GM12878 (cell line): ENCODE data around the gene HSFX3. TPM values are rescaled to one million over a fixed set of nuclear protein-coding genes. Genes with fewer than 3 reads are reported as not detected.

ENCODE experiments used
- ATAC-seq: fragments of 200-7000 bp; cut with Tn5 transposase; 3 replicates; pipeline ENCODE4 v1.9.1; 2020; ENCODE audit warnings: mild to moderate bottlenecking, moderate library complexity
- BruUV-seq: library from RNA; stranded (reverse); fragments of 400-500 nt; replicated peaks from 2 replicates; lab custom pipeline; 2021; lab: Mats Ljungman, UMichigan
- CTCF ChIA-PET: fragments of 300-600 bp; sonication (Branson Sonifier 250); formaldehyde crosslinking; extraction: SDS; loops from one replicate; lab custom pipeline; 2021; ENCODE audit warnings: inconsistent platforms; lab: Yijun Ruan, JAX
- POLR2A ChIA-PET: fragments of 350-600 bp; formaldehyde crosslinking; extraction: SDS; loops from one replicate; lab custom pipeline; 2021; ENCODE audit warnings: inconsistent platforms; lab: Charles Lee
- RAD21 ChIA-PET: fragments of 300-600 bp; sonication (Branson Sonifier 250); formaldehyde crosslinking; loops from one replicate; lab custom pipeline; 2023; ENCODE audit warnings: antibody characterized with exemption; ENCODE audit not compliant: unreplicated experiment; lab: Charles Lee
- SMC1A ChIA-PET: fragments of 300-600 bp; sonication (Branson Sonifier 250); formaldehyde crosslinking; loops from one replicate; lab custom pipeline; 2023; ENCODE audit not compliant: unreplicated experiment, uncharacterized antibody; lab: Charles Lee
- DNase-seq: peaks from one replicate; pipeline ENCODE4 v3.0.0-alpha.2; 2011; ENCODE audit warnings: low read depth, low spot score
- FAIRE-seq: peaks from 3 replicates; lab custom pipeline; 2011; peaks lifted over from hg19 to GRCh38; lab: Jason Lieb, UNC
- H2AFZ ChIP-seq: 2 replicates; pipeline ENCODE4 v1.6.0; 2011; ENCODE audit warnings: low read depth, low read length, control low read depth; ENCODE audit not compliant: control insufficient read depth
- H3K27ac ChIP-seq: 2 replicates; pipeline ENCODE4 v1.5.1; 2011; ENCODE audit warnings: control low read depth; ENCODE audit not compliant: control insufficient read depth, insufficient read depth
- H3K27me3 ChIP-seq, 2 experiments: replicated peaks in 1 of 2; 2 replicates each; pipeline versions ENCODE4 v1.6.0 to v1.6.1; 2011; ENCODE audit warnings: low read length in 1 of 2; ENCODE audit not compliant: control insufficient read depth in 2 of 2, insufficient read depth in 2 of 2
- H3K36me3 ChIP-seq, 2 experiments: 2 replicates each; pipeline ENCODE4 v1.5.1; 2011; ENCODE audit warnings: low read length in 1 of 2; ENCODE audit not compliant: control insufficient read depth in 2 of 2, insufficient read depth in 2 of 2
- H3K4me1 ChIP-seq: 2 replicates; pipeline ENCODE4 v1.6.1; 2011; ENCODE audit warnings: mild to moderate bottlenecking, low read length, moderate library complexity, mixed read lengths; ENCODE audit not compliant: control insufficient read depth, insufficient read depth
- H3K4me2 ChIP-seq: 2 replicates; pipeline ENCODE4 v1.6.0; 2011; ENCODE audit warnings: control low read depth; ENCODE audit not compliant: control insufficient read depth, insufficient read depth
- H3K4me3 ChIP-seq: fragments of 200-600 bp; sonication (generic); 2 replicates; pipeline ENCODE4 v1.5.1; 2016
- H3K79me2 ChIP-seq: 2 replicates; pipeline ENCODE4 v1.6.0; 2011; ENCODE audit warnings: low read length; ENCODE audit not compliant: control insufficient read depth, insufficient read depth
- H3K9ac ChIP-seq: 2 replicates; pipeline ENCODE4 v1.8.0; 2011; ENCODE audit warnings: low read length, control low read depth, mixed read lengths; ENCODE audit not compliant: control insufficient read depth, insufficient read depth
- H3K9me3 ChIP-seq: replicated peaks from 3 replicates; pipeline ENCODE4 v1.5.1; 2011; ENCODE audit warnings: mild to moderate bottlenecking, low read length; ENCODE audit not compliant: control insufficient read depth, insufficient read depth
- H4K20me1 ChIP-seq: 2 replicates; pipeline ENCODE4 v1.6.0; 2011; ENCODE audit not compliant: control insufficient read depth, insufficient read depth
- ASH2L ChIP-seq: fragments of 300-600, 200-600 bp; sonication (generic); IDR thresholded peaks from 2 replicates; pipeline ENCODE4 v1.6.1; 2017; ENCODE audit warnings: low read depth, mild to moderate bottlenecking, borderline replicate concordance
- BACH1 ChIP-seq: fragments of 450-650 bp; IDR thresholded peaks from 2 replicates; pipeline ENCODE4 v1.6.1; 2017; ENCODE audit warnings: mild to moderate bottlenecking, borderline replicate concordance
- CREB1 ChIP-seq: IDR thresholded peaks from 2 replicates; pipeline ENCODE4 v1.6.1; 2012; ENCODE audit warnings: low read depth, mild to moderate bottlenecking, inconsistent platforms
- ETV6 ChIP-seq, 2 experiments: fragments of 450-650 bp in 1 of 2; IDR thresholded peaks in 1 of 2; conservative IDR thresholded peaks in 1 of 2; 2 replicates each; pipeline ENCODE4 v1.6.1; 2014; ENCODE audit warnings: antibody characterized with exemption in 1 of 2, borderline replicate concordance in 1 of 2, low read depth in 1 of 2, mild to moderate bottlenecking in 1 of 2, moderate library complexity in 1 of 2
- POLR2AphosphoS5 ChIP-seq: IDR thresholded peaks from 2 replicates; pipeline ENCODE4 v1.6.1; 2011; ENCODE audit warnings: mild to moderate bottlenecking, low read length, inconsistent platforms
- RBBP5 ChIP-seq: fragments of 200-600 bp; sonication (generic); conservative IDR thresholded peaks from 2 replicates; pipeline ENCODE4 v1.6.1; 2016
- SIN3A ChIP-seq: IDR thresholded peaks from 2 replicates; pipeline ENCODE4 v1.6.1; 2012; ENCODE audit warnings: low read depth, low read length, improper control_type of control experiment
- ZNF384 ChIP-seq: IDR thresholded peaks from 2 replicates; pipeline ENCODE4 v1.6.1; 2012; ENCODE audit warnings: low read depth, mild to moderate bottlenecking, low read length, improper control_type of control experiment, borderline replicate concordance
- WGBS: methylation state at CpG from one replicate; pipeline ENCODE4 v1.1.6; 2016; ENCODE audit warnings: low lambda C conversion rate; ENCODE audit not compliant: insufficient replicate concordance, insufficient coverage; ENCODE audit errors: missing lambda C conversion rate; 5-methylcytosine and 5-hydroxymethylcytosine counted together
- in situ Hi-C: fragments of 300-500 bp; cut with MboI; formaldehyde crosslinking; loops from 9 replicates; pipeline ENCODE4 v1.14.3; 2018; ENCODE audit warnings: mixed read lengths
- intact Hi-C: fragments of 100-400 bp; cut with micrococcal nuclease; formaldehyde crosslinking; loops from one replicate; pipeline ENCODE4 v1.14.2; 2022; ENCODE audit not compliant: unreplicated experiment
- polyA plus RNA-seq, 11 experiments: library from polyadenylated mRNA; depleted of rRNA in 4 of 11; unstranded in 6 of 11; stranded (reverse) in 5 of 11; fragments of >200 nt; fragmentation: Nextera tagmentation in 4 of 11; fragmentation: Illumina TruSeq in 1 of 11; extraction: Ambion mirVana in 4 of 11; extraction: Trizol in 1 of 11; gene quantifications; 1 replicate in 1 of 11; 2 replicates in 10 of 11; pipeline versions ENCODE4 v1.2.1 to v1.2.3, GENCODE V29; 2011 to 2016; ENCODE audit warnings: inconsistent platforms in 2 of 11, missing spikeins in 2 of 11, low read depth in 1 of 11
- total RNA-seq, 4 experiments: library from RNA; depleted of rRNA in 3 of 4; stranded (reverse); fragments of >200 nt in 3 of 4; fragmentation: Illumina TruSeq in 1 of 4; extraction: Trizol in 1 of 4; gene quantifications; 2 replicates each; pipeline versions ENCODE4 v1.2.1 to v1.2.3, GENCODE V29; 2013 to 2021
- TF ChIP-seq, protein P1 (sequence below): IDR thresholded peaks from 2 replicates; pipeline ENCODE4 v1.6.1; 2012; ENCODE audit warnings: low read depth, low read length, improper control_type of control experiment
- TF ChIP-seq, protein P2 (sequence below): fragments of 450-650 bp; IDR thresholded peaks from 2 replicates; pipeline ENCODE4 v1.6.1; 2018; ENCODE audit warnings: borderline replicate concordance, mild to moderate bottlenecking; ENCODE audit not compliant: partially characterized antibody

The HSFX3 gene
- total and polyA plus RNA-seq, 10 of the 15 experiments (the other 5 are each of a cell fraction or from before 2014, with no cell fraction given), result 0.05 to 0.40 (median 0.29) TPM; not detected in 5

DNA sequence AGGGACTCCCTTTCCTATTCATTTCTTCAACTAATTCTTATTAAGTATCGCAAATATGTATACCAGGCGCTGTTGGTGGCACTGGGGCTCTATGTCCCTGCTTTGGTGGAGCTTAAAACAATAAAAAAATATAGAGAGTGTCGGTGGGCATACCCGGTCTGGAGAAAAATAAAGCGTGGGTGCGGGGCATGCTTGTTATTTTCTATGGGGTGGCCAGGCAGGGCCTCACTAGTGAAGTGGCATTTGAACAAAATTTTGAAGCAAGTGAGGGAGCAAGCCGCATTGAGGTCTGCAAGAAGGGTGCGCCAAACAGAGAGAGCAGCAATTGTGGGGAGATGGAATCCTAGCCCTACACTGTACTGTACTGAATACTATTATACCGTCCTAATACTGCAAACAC, 44.1 kb downstream of the HSFX3 start:
- H3K79me2 ChIP-seq, result peaks cover 9% of the 10 kb centered on the region
- H3K4me3 ChIP-seq, result no peak overlapping the region
- H2AFZ ChIP-seq, result peak overlapping the region; percentile 52; the same call in 1 of the 2 replicates
- ChIA-PET CTCF (interaction anchor here (0.8 to 2.3 kb wide), 5 partner anchors 10 to 432 kb away, joined by 3 to 16 read pairs (median 4); partner anchors contain the start of genes EOLA1 and EOLA2), POLR2A (interaction anchor here (1.3 to 1.6 kb wide), 2 partner anchors 16 to 434 kb away, joined by 3 to 10 read pairs; no protein-coding TSS in a partner anchor), SMC1A (interaction anchor here (1.7 kb wide), 1 partner anchor 34 kb away, joined by 4 read pairs; no protein-coding TSS in a partner anchor), RAD21 (interaction anchor here (0.9 to 1.8 kb wide), 2 partner anchors 26 to 34 kb away, joined by 3 to 13 read pairs; partner anchors contain the start of gene EOLA1)
- no peak for DNase-seq
- H4K20me1 ChIP-seq, result no peaks in the 10 kb centered on the region; the same call in 1 of the 2 replicates
- H3K27me3 ChIP-seq, result no peaks in the 10 kb centered on the region; a peak in 2 of 4 replicates
- H3K9me3 ChIP-seq, result no peaks in the 10 kb centered on the region
- in situ Hi-C loops, result loop anchor here (25.0 kb wide), 1 partner anchor 1182 kb away; the partner anchor contains the start of gene MTMR1
- H3K4me2 ChIP-seq, result no peak overlapping the region
- no TSS peak for BruUV-seq
- H3K27ac ChIP-seq, result no peak overlapping the region
- H3K9ac ChIP-seq, result no peak overlapping the region
- ATAC-seq, result no peak
- TF ChIP-seq RBBP5 (no peak), CREB1 (no peak), ASH2L (no peak), ZNF384 (no peak), SIN3A (no peak), ETV6 (conservative IDR thresholded peaks at IDR 0.05 in 1 of 2, IDR thresholded peaks at IDR 0.05 in 1 of 2; ENCODE audit: borderline replicate concordance in 1 of 2, low read depth in 1 of 2) (no peak), POLR2AphosphoS5 (no peak), BACH1 (no peak)
- TF ChIP-seq, protein P1, sequence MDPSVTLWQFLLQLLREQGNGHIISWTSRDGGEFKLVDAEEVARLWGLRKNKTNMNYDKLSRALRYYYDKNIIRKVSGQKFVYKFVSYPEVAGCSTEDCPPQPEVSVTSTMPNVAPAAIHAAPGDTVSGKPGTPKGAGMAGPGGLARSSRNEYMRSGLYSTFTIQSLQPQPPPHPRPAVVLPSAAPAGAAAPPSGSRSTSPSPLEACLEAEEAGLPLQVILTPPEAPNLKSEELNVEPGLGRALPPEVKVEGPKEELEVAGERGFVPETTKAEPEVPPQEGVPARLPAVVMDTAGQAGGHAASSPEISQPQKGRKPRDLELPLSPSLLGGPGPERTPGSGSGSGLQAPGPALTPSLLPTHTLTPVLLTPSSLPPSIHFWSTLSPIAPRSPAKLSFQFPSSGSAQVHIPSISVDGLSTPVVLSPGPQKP, result no peak
- TF ChIP-seq, protein P2, sequence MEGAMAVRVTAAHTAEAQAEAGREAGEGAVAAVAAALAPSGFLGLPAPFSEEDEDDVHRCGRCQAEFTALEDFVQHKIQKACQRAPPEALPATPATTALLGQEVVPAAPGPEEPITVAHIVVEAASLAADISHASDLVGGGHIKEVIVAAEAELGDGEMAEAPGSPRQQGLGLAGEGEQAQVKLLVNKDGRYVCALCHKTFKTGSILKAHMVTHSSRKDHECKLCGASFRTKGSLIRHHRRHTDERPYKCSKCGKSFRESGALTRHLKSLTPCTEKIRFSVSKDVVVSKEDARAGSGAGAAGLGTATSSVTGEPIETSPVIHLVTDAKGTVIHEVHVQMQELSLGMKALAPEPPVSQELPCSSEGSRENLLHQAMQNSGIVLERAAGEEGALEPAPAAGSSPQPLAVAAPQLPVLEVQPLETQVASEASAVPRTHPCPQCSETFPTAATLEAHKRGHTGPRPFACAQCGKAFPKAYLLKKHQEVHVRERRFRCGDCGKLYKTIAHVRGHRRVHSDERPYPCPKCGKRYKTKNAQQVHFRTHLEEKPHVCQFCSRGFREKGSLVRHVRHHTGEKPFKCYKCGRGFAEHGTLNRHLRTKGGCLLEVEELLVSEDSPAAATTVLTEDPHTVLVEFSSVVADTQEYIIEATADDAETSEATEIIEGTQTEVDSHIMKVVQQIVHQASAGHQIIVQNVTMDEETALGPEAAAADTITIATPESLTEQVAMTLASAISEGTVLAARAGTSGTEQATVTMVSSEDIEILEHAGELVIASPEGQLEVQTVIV, result no peak
- peaks cover 17% of the 10 kb centered on the region for H3K4me1 ChIP-seq
- 64% methylated on average over 9 of the region's 9 CpGs for WGBS
- H3K36me3 ChIP-seq, result no peaks in the 10 kb centered on the region
- FAIRE-seq, result no peak
- intact Hi-C loops, result loop anchor here (2.0 to 10.0 kb wide), 2 partner anchors 35 to 429 kb away; partner anchors contain the start of genes EOLA1 and EOLA2
